Thoracic aorta (tissue), 2 donors: Measurements from ENCODE around the gene NF1. TPM values are rescaled to one million over a fixed set of nuclear protein-coding genes. Genes with fewer than 3 reads are reported as not detected.

Experiments used
- ATAC-seq: fragments of 150-250 bp; one replicate; pipeline ENCODE4 v1.8.0; 2017; ENCODE audit warnings: low read depth; ENCODE audit not compliant: insufficient number of reproducible peaks, low FRiP score
- DNase-seq: peaks from one replicate; pipeline ENCODE4 v3.0.0-alpha.2; 2020; ENCODE audit warnings: low spot score
- H3K27ac ChIP-seq, 2 donors: fragments of 200-600 bp; sonication (generic); 1 replicate in 1 of 2; 2 replicates in 1 of 2; pipeline ENCODE4 v1.5.1; 2016; ENCODE audit warnings: mild to moderate bottlenecking in 2 of 2, moderate library complexity in 2 of 2
- H3K27me3 ChIP-seq: fragments of 200-600 bp; sonication (generic); replicated peaks from 2 replicates; pipeline ENCODE4 v1.6.0; 2016; ENCODE audit warnings: mild to moderate bottlenecking; ENCODE audit not compliant: insufficient read depth
- H3K36me3 ChIP-seq: fragments of 200-600 bp; sonication (generic); one replicate; pipeline ENCODE4 v1.5.1; 2016
- H3K4me1 ChIP-seq, 2 donors: fragments of 200-600 bp; sonication (generic); 1 replicate in 1 of 2; 2 replicates in 1 of 2; pipeline versions ENCODE4 v1.5.1 to v1.6.0; 2016; ENCODE audit warnings: low read depth in 2 of 2, mild to moderate bottlenecking in 1 of 2; ENCODE audit not compliant: control insufficient read depth in 1 of 2
- H3K4me3 ChIP-seq: fragments of 200-600 bp; sonication (generic); 2 replicates; pipeline ENCODE4 v1.5.1; 2016; ENCODE audit warnings: mild to moderate bottlenecking
- H3K9me3 ChIP-seq: fragments of 200-600 bp; sonication (generic); 2 replicates; pipeline ENCODE4 v1.5.1; 2016
- total RNA-seq, 2 donors: library from RNA; depleted of rRNA; stranded (reverse); fragments of >200 nt; gene quantifications; one replicate each; pipeline versions ENCODE4 v1.1.0 to v1.2.3, GENCODE V29; 2016
- TF ChIP-seq, protein P1 (sequence below): fragments of 200-600 bp; sonication (generic); IDR thresholded peaks from one replicate; pipeline ENCODE4 v1.5.1; 2019; ENCODE audit warnings: antibody characterized with exemption

The NF1 gene
- total RNA-seq, 2 donors from 2014 or later = 60.9 to 105 TPM

GRCh38 chr17:31163091-31163781, 68.5 kb downstream of the NF1 start:
- no peak overlapping the region for H3K27ac ChIP-seq
- H3K9me3 ChIP-seq = no peaks in the 10 kb centered on the region
- no peaks in the 10 kb centered on the region for H3K27me3 ChIP-seq
- no peaks in the 10 kb centered on the region for H3K36me3 ChIP-seq
- no peaks in the 10 kb centered on the region for H3K4me1 ChIP-seq
- DNase-seq (no peak), ATAC-seq (no peak)
- TF ChIP-seq, protein P1, sequence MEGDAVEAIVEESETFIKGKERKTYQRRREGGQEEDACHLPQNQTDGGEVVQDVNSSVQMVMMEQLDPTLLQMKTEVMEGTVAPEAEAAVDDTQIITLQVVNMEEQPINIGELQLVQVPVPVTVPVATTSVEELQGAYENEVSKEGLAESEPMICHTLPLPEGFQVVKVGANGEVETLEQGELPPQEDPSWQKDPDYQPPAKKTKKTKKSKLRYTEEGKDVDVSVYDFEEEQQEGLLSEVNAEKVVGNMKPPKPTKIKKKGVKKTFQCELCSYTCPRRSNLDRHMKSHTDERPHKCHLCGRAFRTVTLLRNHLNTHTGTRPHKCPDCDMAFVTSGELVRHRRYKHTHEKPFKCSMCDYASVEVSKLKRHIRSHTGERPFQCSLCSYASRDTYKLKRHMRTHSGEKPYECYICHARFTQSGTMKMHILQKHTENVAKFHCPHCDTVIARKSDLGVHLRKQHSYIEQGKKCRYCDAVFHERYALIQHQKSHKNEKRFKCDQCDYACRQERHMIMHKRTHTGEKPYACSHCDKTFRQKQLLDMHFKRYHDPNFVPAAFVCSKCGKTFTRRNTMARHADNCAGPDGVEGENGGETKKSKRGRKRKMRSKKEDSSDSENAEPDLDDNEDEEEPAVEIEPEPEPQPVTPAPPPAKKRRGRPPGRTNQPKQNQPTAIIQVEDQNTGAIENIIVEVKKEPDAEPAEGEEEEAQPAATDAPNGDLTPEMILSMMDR = no peak
- H3K4me3 ChIP-seq = no peak overlapping the region

DNA sequence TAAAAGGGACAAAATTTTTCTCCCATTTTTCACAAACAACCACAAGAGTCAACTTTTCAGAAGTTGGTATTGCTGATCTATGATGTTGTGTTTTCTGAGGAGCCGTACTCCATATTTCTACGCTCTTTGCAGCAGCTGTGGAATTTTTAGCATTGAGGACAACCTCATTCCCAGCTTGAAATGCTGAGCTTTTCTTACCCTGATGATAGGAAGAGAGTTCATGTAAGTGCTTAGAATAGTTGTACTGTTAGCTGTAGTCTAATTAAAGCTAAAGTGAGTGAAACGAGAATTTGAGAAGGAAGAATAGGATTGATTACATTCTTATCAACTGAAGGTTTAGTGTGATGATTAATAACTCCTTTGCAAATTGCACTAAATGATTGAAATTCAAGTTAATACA, 72.3 kb downstream of the NF1 start:
- no peak for ATAC-seq
- H3K27me3 ChIP-seq = no peaks in the 10 kb centered on the region

DNA sequence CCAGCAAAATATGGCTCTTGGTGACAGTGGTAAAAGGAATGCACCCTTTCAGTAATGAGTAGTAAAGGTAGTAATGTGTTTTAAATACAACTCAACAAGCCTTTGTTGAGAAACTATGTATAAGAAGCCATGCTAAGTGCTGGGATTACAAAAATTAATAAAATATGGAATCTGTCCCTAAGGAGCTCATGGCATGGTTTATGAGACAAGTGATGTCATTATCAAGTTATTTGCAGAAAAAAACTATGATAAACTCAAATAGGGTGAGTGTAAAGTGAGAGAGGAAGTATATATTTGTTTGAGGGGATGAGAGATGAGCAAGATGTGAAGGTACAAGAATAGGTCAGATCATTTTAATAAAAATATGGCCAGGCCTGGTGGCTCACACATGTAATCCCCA, 76.9 kb downstream of the NF1 start:
- Histone ChIP-seq H3K9me3 (no peaks in the 10 kb centered on the region), H3K4me1 (no peaks in the 10 kb centered on the region), H3K36me3 (no peaks in the 10 kb centered on the region), H3K4me3 (no peak overlapping the region), H3K27me3 (no peaks in the 10 kb centered on the region), H3K27ac (no peak overlapping the region)
- DNase-seq (no peak), ATAC-seq (no peak)
- TF ChIP-seq, protein P1 = no peak

More for the DNA sequence above, 72.3 kb downstream of the NF1 start:
- TF ChIP-seq, protein P1 = no peak
- H3K27ac ChIP-seq = no peak overlapping the region
- no peaks in the 10 kb centered on the region for H3K36me3 ChIP-seq
- no peak for DNase-seq
- no peaks in the 10 kb centered on the region for H3K9me3 ChIP-seq
- no peaks in the 10 kb centered on the region for H3K4me1 ChIP-seq
- no peak overlapping the region for H3K4me3 ChIP-seq

DNA sequence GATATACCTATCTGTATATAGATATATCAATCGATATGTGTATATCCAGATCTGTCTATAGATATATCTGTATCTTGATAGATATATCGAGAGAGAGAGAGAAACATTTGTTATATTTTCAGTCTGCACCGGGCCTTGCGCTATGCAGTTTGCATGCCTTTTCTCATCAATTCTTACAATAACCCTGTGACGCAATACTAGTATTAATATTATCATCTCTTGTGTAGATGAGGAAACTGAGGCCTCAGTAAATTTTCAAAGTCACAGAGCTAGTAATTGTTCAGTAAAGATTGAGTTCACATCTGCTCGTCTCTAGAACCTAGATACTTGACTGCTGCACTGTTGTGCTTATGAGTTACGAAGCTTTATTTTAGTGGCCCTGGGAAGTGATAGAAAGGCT, 77.6 kb downstream of the NF1 start:
- Histone ChIP-seq H3K9me3 (no peaks in the 10 kb centered on the region), H3K36me3 (no peaks in the 10 kb centered on the region), H3K27me3 (no peaks in the 10 kb centered on the region), H3K27ac (no peak overlapping the region), H3K4me1 (no peaks in the 10 kb centered on the region), H3K4me3 (no peak overlapping the region)
- TF ChIP-seq, protein P1 = no peak
- DNase-seq (no peak), ATAC-seq (no peak)

DNA sequence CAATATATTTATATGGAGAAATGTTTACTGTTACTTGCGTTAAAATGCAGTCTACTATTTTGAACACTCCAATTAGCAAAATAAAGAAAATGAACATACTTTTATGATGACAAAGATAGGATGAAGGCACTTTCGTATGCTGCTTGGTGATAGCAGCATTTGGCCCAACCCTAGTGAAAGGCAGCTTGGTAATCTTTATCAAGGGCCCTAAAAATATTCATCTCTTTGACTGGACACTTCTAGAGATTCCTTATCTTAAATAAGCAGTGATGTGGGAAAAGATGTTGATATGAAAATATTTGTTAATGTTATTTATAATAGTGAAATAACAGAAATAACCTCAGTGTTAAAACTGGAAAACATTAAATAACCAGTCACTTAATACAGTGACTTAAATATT, 79.4 kb downstream of the NF1 start:
- no peaks in the 10 kb centered on the region for H3K27me3 ChIP-seq
- no peak overlapping the region for H3K4me3 ChIP-seq
- ATAC-seq (no peak), DNase-seq (no peak)
- TF ChIP-seq, protein P1 = no peak
- H3K4me1 ChIP-seq = no peaks in the 10 kb centered on the region
- H3K27ac ChIP-seq = no peak overlapping the region
- no peaks in the 10 kb centered on the region for H3K36me3 ChIP-seq
- no peaks in the 10 kb centered on the region for H3K9me3 ChIP-seq
